Measurements from ENCODE around the gene ZC3H12C. TPM values are rescaled to one million over a fixed set of nuclear protein-coding genes. Genes with fewer than 3 reads are reported as not detected.

Gene ZC3H12C
- total RNA-seq, 1 donor from 2014 or later: 5.0 TPM

- TF ChIP-seq CTCF (conservative IDR thresholded peaks at IDR 0.05; ENCODE audit: low read depth, low read length): no peak
- no peak for DNase-seq (ENCODE audit: low read depth)
- no peak overlapping the region for H3K4me3 ChIP-seq (ENCODE audit: low read depth, low read length)
Observed at GRCh38 chr11:110119317-110119716, 26.1 kb downstream of the ZC3H12C start.

GRCh38 chr11:110121204-110121603 lies 28.0 kb downstream of the ZC3H12C start:
- TF ChIP-seq CTCF (conservative IDR thresholded peaks at IDR 0.05; ENCODE audit: low read depth, low read length): no peak
- no peak for DNase-seq (ENCODE audit: low read depth)

GRCh38 chr11:110123003-110123402 lies 29.8 kb downstream of the ZC3H12C start:
- no peak for TF ChIP-seq CTCF (conservative IDR thresholded peaks at IDR 0.05; ENCODE audit: low read depth, low read length)
- DNase-seq (ENCODE audit: low read depth): no peak
- no peak overlapping the region for H3K4me3 ChIP-seq (ENCODE audit: low read depth, low read length)

More at GRCh38 chr11:110121204-110121603, 28.0 kb downstream of the ZC3H12C start:
- no peak overlapping the region for H3K4me3 ChIP-seq (ENCODE audit: low read depth, low read length)

GRCh38 chr11:110124605-110125004 lies 31.4 kb downstream of the ZC3H12C start:
- no peak for DNase-seq (ENCODE audit: low read depth)
- no peak for TF ChIP-seq CTCF (conservative IDR thresholded peaks at IDR 0.05; ENCODE audit: low read depth, low read length)
- no peak overlapping the region for H3K4me3 ChIP-seq (ENCODE audit: low read depth, low read length)

GRCh38 chr11:110125632-110126031 lies 32.4 kb downstream of the ZC3H12C start:
- no peak for TF ChIP-seq CTCF (conservative IDR thresholded peaks at IDR 0.05; ENCODE audit: low read depth, low read length)
- peak; percentile 68 for DNase-seq (ENCODE audit: low read depth)
- H3K4me3 ChIP-seq (ENCODE audit: low read depth, low read length): no peak overlapping the region

- TF ChIP-seq CTCF (conservative IDR thresholded peaks at IDR 0.05; ENCODE audit: low read depth, low read length): no peak
- H3K4me3 ChIP-seq (ENCODE audit: low read depth, low read length): no peak overlapping the region
- no peak for DNase-seq (ENCODE audit: low read depth)
Observed at GRCh38 chr11:110126936-110127335, 33.7 kb downstream of the ZC3H12C start.

GRCh38 chr11:110128161-110128560 lies 35.0 kb downstream of the ZC3H12C start:
- DNase-seq (ENCODE audit: low read depth): no peak
- H3K4me3 ChIP-seq (ENCODE audit: low read depth, low read length): no peak overlapping the region
- no peak for TF ChIP-seq CTCF (conservative IDR thresholded peaks at IDR 0.05; ENCODE audit: low read depth, low read length)

Data from epithelial cell of proximal tubule (primary cell).